SK-N-SH treated with all-trans-retinoic acid at 6 μM for 48 hours (cell line): Measurements from ENCODE around the gene CCDC89.

Source experiments
- ATAC-seq: fragments of 200-7000 bp; cut with Tn5 transposase; 3 replicates; pipeline ENCODE4 v1.9.1; 2020; ENCODE audit warnings: mild to moderate bottlenecking, moderate library complexity
- ARNTL ChIP-seq: fragments of 450-650 bp; formaldehyde crosslinking; IDR thresholded peaks from 2 replicates; pipeline ENCODE4 v1.5.0; 2020; ENCODE audit warnings: low read depth, mild to moderate bottlenecking, moderate library complexity, borderline replicate concordance
- BACH2 ChIP-seq: fragments of 250-450 bp; sonication (Bioruptor Pico); IDR thresholded peaks from 2 replicates; pipeline ENCODE4 v1.9.0; 2021; ENCODE audit warnings: mild to moderate bottlenecking, borderline replicate concordance
- CSDC2 ChIP-seq: fragments of 250-450 bp; sonication (Bioruptor Pico); IDR thresholded peaks from 2 replicates; pipeline ENCODE4 v1.5.0; 2020; ENCODE audit warnings: mild to moderate bottlenecking, moderate library complexity
- ESRRG ChIP-seq: fragments of 250-450 bp; sonication (Bioruptor Pico); IDR thresholded peaks from 2 replicates; pipeline ENCODE4 v1.6.1; 2021; ENCODE audit warnings: mild to moderate bottlenecking
- GLIS3 ChIP-seq: fragments of 250-450 bp; sonication (Bioruptor Pico); IDR thresholded peaks from 2 replicates; pipeline ENCODE4 v1.5.0; 2020; ENCODE audit warnings: mild to moderate bottlenecking, moderate library complexity
- ISL1 ChIP-seq: fragments of 250-450 bp; sonication (Bioruptor Pico); IDR thresholded peaks from 2 replicates; pipeline ENCODE4 v2.1.2; 2022; ENCODE audit warnings: mild to moderate bottlenecking, moderate library complexity
- OSR1 ChIP-seq: fragments of 250-450 bp; sonication (Bioruptor Pico); IDR thresholded peaks from 2 replicates; pipeline ENCODE4 v1.8.0; 2022; ENCODE audit warnings: moderate library complexity, mild to moderate bottlenecking, inconsistent platforms
- PPARA ChIP-seq: fragments of 250-450 bp; sonication (Bioruptor Pico); IDR thresholded peaks from 2 replicates; pipeline ENCODE4 v1.5.0; 2020; ENCODE audit warnings: mild to moderate bottlenecking, borderline replicate concordance
- RARB ChIP-seq: fragments of 250-450 bp; sonication (Bioruptor Pico); IDR thresholded peaks from 2 replicates; pipeline ENCODE4 v1.8.0; 2021; ENCODE audit warnings: mild to moderate bottlenecking, moderate library complexity
- SNAI2 ChIP-seq: fragments of 250-450 bp; sonication (Bioruptor Pico); IDR thresholded peaks from 2 replicates; pipeline ENCODE4 v1.5.0; 2020; ENCODE audit warnings: mild to moderate bottlenecking, moderate library complexity
- TCF4 ChIP-seq: fragments of 250-450 bp; sonication (Bioruptor Pico); IDR thresholded peaks from 2 replicates; pipeline ENCODE4 v1.8.0; 2021; ENCODE audit warnings: mild to moderate bottlenecking, moderate library complexity, borderline replicate concordance
- TOX ChIP-seq: fragments of 250-450 bp; sonication (Bioruptor Pico); IDR thresholded peaks from 2 replicates; pipeline ENCODE4 v1.8.0; 2021; ENCODE audit warnings: mild to moderate bottlenecking, moderate library complexity, borderline replicate concordance
- ZFP3 ChIP-seq: fragments of 250-450 bp; sonication (Bioruptor Pico); IDR thresholded peaks from 2 replicates; pipeline ENCODE4 v1.5.0; 2020; ENCODE audit warnings: mild to moderate bottlenecking, moderate library complexity
- ZFP30 ChIP-seq: fragments of 450-650 bp; formaldehyde crosslinking; IDR thresholded peaks from 2 replicates; pipeline ENCODE4 v1.5.0; 2022; ENCODE audit warnings: mild to moderate bottlenecking, moderate library complexity
- ZNF565 ChIP-seq: fragments of 450-650 bp; formaldehyde crosslinking; conservative IDR thresholded peaks from 2 replicates; pipeline ENCODE4 v1.5.0; 2020; ENCODE audit warnings: low read depth, mild to moderate bottlenecking, moderate library complexity
- ZNF70 ChIP-seq: fragments of 450-650 bp; formaldehyde crosslinking; IDR thresholded peaks from 2 replicates; pipeline ENCODE4 v1.5.0; 2020; ENCODE audit warnings: mild to moderate bottlenecking, moderate library complexity
- ZNF8 ChIP-seq: fragments of 450-650 bp; formaldehyde crosslinking; IDR thresholded peaks from 2 replicates; pipeline ENCODE4 v1.5.0; 2020; ENCODE audit warnings: mild to moderate bottlenecking, moderate library complexity
- TF ChIP-seq, protein P1 (sequence below): fragments of 250-450 bp; sonication (Bioruptor Pico); IDR thresholded peaks from 2 replicates; pipeline ENCODE4 v1.8.0; 2020; ENCODE audit warnings: mild to moderate bottlenecking, moderate library complexity, borderline replicate concordance
- TF ChIP-seq, protein P2 (sequence below): fragments of 250-450 bp; sonication (Bioruptor Pico); IDR thresholded peaks from 2 replicates; pipeline ENCODE4 v1.5.1; 2021; ENCODE audit warnings: mild to moderate bottlenecking, moderate library complexity
- TF ChIP-seq, protein P3 (sequence below): fragments of 250-450 bp; sonication (Bioruptor Pico); IDR thresholded peaks from 2 replicates; pipeline ENCODE4 v1.5.1; 2020; ENCODE audit warnings: low read depth, mild to moderate bottlenecking, moderate library complexity
- TF ChIP-seq, protein P4 (sequence below): fragments of 250-450 bp; sonication (Bioruptor Pico); IDR thresholded peaks from 2 replicates; pipeline ENCODE4 v1.8.0; 2021; ENCODE audit warnings: low read depth, mild to moderate bottlenecking, moderate library complexity, borderline replicate concordance

CCDC89 gene

DNA sequence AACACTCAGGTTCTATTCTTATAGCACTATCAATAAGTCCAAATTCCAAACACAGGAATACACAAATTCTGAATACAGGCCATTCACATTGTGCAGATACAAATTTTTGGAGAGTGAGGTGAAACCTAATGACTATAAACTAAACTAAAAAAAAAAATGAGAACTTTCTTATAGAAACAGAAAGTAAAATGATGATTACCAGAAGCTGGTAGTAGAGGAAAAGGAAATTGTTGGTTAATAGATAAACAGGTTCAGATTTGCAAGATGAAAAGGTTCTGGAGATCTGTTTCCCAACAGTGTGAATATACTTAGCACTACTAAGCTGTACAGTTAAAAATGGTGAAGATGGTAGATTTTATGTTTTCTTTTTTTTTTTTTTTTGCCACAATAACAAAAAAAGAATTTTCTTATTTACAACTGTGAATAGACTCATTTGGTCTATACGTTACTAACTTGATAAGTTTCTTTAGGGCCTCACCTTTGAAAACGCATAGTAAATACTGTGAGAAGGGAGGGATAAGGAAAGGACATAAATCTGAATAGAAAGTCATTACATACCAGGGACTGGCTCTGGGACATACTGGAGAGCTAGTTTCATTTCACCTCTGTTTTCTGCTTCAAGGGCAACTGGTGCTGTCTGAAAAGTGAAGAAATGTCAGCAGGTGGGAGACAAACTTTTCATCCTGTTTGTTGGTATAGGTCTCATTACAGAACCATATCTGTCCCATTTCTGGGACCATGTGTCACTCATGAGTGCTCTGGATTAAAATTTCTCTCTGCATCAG lies 14.2 kb upstream of the CCDC89 start:
- no peak for ATAC-seq
- TF ChIP-seq BACH2 (CRISPR knock-in tag) (no peak), RARB (CRISPR knock-in tag) (no peak), TCF4 (CRISPR knock-in tag) (no peak), CSDC2 (CRISPR knock-in tag) (no peak), ZNF8 (no peak), ZNF70 (CRISPR knock-in tag) (no peak)
- TF ChIP-seq, protein P1, sequence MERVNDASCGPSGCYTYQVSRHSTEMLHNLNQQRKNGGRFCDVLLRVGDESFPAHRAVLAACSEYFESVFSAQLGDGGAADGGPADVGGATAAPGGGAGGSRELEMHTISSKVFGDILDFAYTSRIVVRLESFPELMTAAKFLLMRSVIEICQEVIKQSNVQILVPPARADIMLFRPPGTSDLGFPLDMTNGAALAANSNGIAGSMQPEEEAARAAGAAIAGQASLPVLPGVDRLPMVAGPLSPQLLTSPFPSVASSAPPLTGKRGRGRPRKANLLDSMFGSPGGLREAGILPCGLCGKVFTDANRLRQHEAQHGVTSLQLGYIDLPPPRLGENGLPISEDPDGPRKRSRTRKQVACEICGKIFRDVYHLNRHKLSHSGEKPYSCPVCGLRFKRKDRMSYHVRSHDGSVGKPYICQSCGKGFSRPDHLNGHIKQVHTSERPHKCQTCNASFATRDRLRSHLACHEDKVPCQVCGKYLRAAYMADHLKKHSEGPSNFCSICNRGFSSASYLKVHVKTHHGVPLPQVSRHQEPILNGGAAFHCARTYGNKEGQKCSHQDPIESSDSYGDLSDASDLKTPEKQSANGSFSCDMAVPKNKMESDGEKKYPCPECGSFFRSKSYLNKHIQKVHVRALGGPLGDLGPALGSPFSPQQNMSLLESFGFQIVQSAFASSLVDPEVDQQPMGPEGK (CRISPR knock-in tag) = no peak
- TF ChIP-seq, protein P2, sequence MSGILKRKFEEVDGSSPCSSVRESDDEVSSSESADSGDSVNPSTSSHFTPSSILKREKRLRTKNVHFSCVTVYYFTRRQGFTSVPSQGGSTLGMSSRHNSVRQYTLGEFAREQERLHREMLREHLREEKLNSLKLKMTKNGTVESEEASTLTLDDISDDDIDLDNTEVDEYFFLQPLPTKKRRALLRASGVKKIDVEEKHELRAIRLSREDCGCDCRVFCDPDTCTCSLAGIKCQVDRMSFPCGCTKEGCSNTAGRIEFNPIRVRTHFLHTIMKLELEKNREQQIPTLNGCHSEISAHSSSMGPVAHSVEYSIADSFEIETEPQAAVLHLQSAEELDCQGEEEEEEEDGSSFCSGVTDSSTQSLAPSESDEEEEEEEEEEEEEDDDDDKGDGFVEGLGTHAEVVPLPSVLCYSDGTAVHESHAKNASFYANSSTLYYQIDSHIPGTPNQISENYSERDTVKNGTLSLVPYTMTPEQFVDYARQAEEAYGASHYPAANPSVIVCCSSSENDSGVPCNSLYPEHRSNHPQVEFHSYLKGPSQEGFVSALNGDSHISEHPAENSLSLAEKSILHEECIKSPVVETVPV = no peak
- TF ChIP-seq, protein P3, sequence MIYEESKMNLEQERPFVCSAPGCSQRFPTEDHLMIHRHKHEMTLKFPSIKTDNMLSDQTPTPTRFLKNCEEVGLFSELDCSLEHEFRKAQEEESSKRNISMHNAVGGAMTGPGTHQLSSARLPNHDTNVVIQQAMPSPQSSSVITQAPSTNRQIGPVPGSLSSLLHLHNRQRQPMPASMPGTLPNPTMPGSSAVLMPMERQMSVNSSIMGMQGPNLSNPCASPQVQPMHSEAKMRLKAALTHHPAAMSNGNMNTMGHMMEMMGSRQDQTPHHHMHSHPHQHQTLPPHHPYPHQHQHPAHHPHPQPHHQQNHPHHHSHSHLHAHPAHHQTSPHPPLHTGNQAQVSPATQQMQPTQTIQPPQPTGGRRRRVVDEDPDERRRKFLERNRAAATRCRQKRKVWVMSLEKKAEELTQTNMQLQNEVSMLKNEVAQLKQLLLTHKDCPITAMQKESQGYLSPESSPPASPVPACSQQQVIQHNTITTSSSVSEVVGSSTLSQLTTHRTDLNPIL (CRISPR knock-in tag) = no peak

DNA sequence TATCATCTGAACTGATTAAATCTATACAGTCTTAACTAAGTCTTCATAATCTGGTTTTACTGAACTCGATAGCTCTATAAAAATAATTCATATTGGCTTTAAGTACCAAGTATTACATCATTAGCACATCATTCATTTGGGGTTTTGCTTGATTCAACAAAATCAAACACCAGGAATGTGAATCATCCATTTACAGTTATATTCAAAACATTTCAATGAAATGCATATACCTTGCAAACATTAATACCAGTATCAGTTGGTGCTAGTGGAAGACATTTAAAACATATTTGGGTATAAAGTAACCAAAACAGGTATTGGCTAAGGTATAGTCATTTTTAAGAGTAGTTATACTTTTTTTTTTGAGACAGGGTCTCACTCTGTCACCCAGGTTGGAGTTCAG lies 12.2 kb upstream of the CCDC89 start:
- TF ChIP-seq RARB (CRISPR knock-in tag) = no peak
- 0 out of 2 replicates have a peak, but pooled peaks have one; percentile 19 for TF ChIP-seq ISL1 (CRISPR knock-in tag)
- no peak for TF ChIP-seq ZFP3 (CRISPR knock-in tag)
- TF ChIP-seq ZNF8 = no peak
- ATAC-seq = no peak

GRCh38 chr11:85697747-85698146 lies 11.8 kb upstream of the CCDC89 start:
- no peak for TF ChIP-seq SNAI2 (CRISPR knock-in tag)
- no peak for TF ChIP-seq OSR1 (CRISPR knock-in tag)
- no peak for TF ChIP-seq CSDC2 (CRISPR knock-in tag)
- TF ChIP-seq TCF4 (CRISPR knock-in tag) = no peak
- no peak for TF ChIP-seq GLIS3 (CRISPR knock-in tag)
- TF ChIP-seq, protein P3 (CRISPR knock-in tag) = no peak
- TF ChIP-seq ZNF70 (CRISPR knock-in tag) = no peak
- TF ChIP-seq ESRRG (CRISPR knock-in tag) = no peak
- no peak for TF ChIP-seq TOX
- no peak for TF ChIP-seq ZNF8
- TF ChIP-seq ZNF565 = no peak
- no peak for TF ChIP-seq ZFP30
- TF ChIP-seq ISL1 (CRISPR knock-in tag) = no peak
- TF ChIP-seq RARB (CRISPR knock-in tag) = no peak
- TF ChIP-seq, protein P1 (CRISPR knock-in tag) = no peak
- TF ChIP-seq, protein P2 = no peak
- no peak for TF ChIP-seq PPARA (CRISPR knock-in tag)
- no peak for TF ChIP-seq ARNTL (CRISPR knock-in tag)
- TF ChIP-seq, protein P4, sequence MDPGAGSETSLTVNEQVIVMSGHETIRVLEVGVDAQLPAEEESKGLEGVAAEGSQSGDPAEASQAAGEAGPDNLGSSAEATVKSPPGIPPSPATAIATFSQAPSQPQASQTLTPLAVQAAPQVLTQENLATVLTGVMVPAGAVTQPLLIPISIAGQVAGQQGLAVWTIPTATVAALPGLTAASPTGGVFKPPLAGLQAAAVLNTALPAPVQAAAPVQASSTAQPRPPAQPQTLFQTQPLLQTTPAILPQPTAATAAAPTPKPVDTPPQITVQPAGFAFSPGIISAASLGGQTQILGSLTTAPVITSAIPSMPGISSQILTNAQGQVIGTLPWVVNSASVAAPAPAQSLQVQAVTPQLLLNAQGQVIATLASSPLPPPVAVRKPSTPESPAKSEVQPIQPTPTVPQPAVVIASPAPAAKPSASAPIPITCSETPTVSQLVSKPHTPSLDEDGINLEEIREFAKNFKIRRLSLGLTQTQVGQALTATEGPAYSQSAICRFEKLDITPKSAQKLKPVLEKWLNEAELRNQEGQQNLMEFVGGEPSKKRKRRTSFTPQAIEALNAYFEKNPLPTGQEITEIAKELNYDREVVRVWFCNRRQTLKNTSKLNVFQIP = no peak
- TF ChIP-seq ZFP3 (CRISPR knock-in tag) = no peak
- ATAC-seq = no peak
